Measurements from ENCODE around the gene SLC27A4. TPM values are rescaled to one million over a fixed set of nuclear protein-coding genes. Genes with fewer than 3 reads are reported as not detected.

The SLC27A4 gene
- total and polyA plus RNA-seq, 2 of the 13 experiments (the other 11 are each of a cell fraction or from before 2014, with no cell fraction given): 10.6 to 18.8 TPM

GRCh38 chr9:128339761-128340690 is at the start of gene SLC27A4 (continued):
- no peak for TF ChIP-seq ELK4 (CRISPR knock-in tag; IDR thresholded peaks at IDR 0.05; ENCODE audit: borderline replicate concordance)
- no peak for TF ChIP-seq ZSCAN12 (CRISPR knock-in tag; IDR thresholded peaks at IDR 0.05)
- TF ChIP-seq MYC (CRISPR knock-in tag; IDR thresholded peaks at IDR 0.05; ENCODE audit: borderline replicate concordance): no peak; the same call in 1 of the 2 replicates
- 0 out of 2 replicates have a peak, but pooled peaks have one; percentile 61 for TF ChIP-seq ZNF441 (CRISPR knock-in tag; IDR thresholded peaks at IDR 0.05; ENCODE audit: borderline replicate concordance)
- TF ChIP-seq HNRNPLL (IDR thresholded peaks at IDR 0.05; ENCODE audit: low read depth, low read length, poor library complexity, severe bottlenecking): peak; percentile 88
- TF ChIP-seq LCORL (IDR thresholded peaks at IDR 0.05): no peak
- 0 out of 2 replicates have a peak, but pooled peaks have one; percentile 40 for TF ChIP-seq LCORL (CRISPR knock-in tag; IDR thresholded peaks at IDR 0.05)
- TF ChIP-seq ZNF639 (CRISPR knock-in tag; conservative IDR thresholded peaks at IDR 0.05): peak; percentile 20; the same call in 1 of the 2 replicates
- no peak for TF ChIP-seq ZNF225 (CRISPR knock-in tag; IDR thresholded peaks at IDR 0.05)
- TF ChIP-seq POGZ (CRISPR knock-in tag; IDR thresholded peaks at IDR 0.05): peak; percentile 58
- TF ChIP-seq, protein P1, sequence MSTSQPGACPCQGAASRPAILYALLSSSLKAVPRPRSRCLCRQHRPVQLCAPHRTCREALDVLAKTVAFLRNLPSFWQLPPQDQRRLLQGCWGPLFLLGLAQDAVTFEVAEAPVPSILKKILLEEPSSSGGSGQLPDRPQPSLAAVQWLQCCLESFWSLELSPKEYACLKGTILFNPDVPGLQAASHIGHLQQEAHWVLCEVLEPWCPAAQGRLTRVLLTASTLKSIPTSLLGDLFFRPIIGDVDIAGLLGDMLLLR (CRISPR knock-in tag; IDR thresholded peaks at IDR 0.05): 0 out of 2 replicates have a peak, but pooled peaks have one; percentile 71
- TF ChIP-seq, protein P2, sequence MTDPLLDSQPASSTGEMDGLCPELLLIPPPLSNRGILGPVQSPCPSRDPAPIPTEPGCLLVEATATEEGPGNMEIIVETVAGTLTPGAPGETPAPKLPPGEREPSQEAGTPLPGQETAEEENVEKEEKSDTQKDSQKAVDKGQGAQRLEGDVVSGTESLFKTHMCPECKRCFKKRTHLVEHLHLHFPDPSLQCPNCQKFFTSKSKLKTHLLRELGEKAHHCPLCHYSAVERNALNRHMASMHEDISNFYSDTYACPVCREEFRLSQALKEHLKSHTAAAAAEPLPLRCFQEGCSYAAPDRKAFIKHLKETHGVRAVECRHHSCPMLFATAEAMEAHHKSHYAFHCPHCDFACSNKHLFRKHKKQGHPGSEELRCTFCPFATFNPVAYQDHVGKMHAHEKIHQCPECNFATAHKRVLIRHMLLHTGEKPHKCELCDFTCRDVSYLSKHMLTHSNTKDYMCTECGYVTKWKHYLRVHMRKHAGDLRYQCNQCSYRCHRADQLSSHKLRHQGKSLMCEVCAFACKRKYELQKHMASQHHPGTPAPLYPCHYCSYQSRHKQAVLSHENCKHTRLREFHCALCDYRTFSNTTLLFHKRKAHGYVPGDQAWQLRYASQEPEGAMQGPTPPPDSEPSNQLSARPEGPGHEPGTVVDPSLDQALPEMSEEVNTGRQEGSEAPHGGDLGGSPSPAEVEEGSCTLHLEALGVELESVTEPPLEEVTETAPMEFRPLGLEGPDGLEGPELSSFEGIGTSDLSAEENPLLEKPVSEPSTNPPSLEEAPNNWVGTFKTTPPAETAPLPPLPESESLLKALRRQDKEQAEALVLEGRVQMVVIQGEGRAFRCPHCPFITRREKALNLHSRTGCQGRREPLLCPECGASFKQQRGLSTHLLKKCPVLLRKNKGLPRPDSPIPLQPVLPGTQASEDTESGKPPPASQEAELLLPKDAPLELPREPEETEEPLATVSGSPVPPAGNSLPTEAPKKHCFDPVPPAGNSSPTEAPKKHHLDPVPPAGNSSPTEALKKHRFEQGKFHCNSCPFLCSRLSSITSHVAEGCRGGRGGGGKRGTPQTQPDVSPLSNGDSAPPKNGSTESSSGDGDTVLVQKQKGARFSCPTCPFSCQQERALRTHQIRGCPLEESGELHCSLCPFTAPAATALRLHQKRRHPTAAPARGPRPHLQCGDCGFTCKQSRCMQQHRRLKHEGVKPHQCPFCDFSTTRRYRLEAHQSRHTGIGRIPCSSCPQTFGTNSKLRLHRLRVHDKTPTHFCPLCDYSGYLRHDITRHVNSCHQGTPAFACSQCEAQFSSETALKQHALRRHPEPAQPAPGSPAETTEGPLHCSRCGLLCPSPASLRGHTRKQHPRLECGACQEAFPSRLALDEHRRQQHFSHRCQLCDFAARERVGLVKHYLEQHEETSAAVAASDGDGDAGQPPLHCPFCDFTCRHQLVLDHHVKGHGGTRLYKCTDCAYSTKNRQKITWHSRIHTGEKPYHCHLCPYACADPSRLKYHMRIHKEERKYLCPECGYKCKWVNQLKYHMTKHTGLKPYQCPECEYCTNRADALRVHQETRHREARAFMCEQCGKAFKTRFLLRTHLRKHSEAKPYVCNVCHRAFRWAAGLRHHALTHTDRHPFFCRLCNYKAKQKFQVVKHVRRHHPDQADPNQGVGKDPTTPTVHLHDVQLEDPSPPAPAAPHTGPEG (CRISPR knock-in tag; IDR thresholded peaks at IDR 0.05): no peak
- TF ChIP-seq ZNF672 (CRISPR knock-in tag; IDR thresholded peaks at IDR 0.05): no peak
- 0 out of 2 replicates have a peak, but pooled peaks have one; percentile 6 for TF ChIP-seq RXRB (CRISPR knock-in tag; IDR thresholded peaks at IDR 0.05; ENCODE audit: borderline replicate concordance)
- no peak for TF ChIP-seq ZSCAN22 (CRISPR knock-in tag; IDR thresholded peaks at IDR 0.05)
- TF ChIP-seq TBX2 (CRISPR knock-in tag; IDR thresholded peaks at IDR 0.05; ENCODE audit: borderline replicate concordance): peak; percentile 60
- no peak for TF ChIP-seq KAT2B (IDR thresholded peaks at IDR 0.05; ENCODE audit: borderline replicate concordance, low read depth, low read length)
- peak in 1 of 2 experiments; percentile 59; a peak in 1 of 4 replicates for TF ChIP-seq KLF16 (CRISPR knock-in tag; IDR thresholded peaks at IDR 0.05)
